GM18511 (cell line): ENCODE results near the gene HTR5A.
"Not testable (repeated sequence)": the region's sequence is repeated elsewhere in the genome, so short reads cannot be mapped to it uniquely, and the experiment has no call there.

Experiments
- ATAC-seq: cut with Tn5 transposase; IDR thresholded peaks from one replicate; pipeline ENCODE4 v1.9.1; 2021; ENCODE audit warnings: mild to moderate bottlenecking, moderate library complexity; ENCODE audit not compliant: unreplicated experiment

HTR5A gene

GRCh38 chr7:155069992-155070751 lies at the start of gene HTR5A:
TSS of gene HTR5A (plus strand) at chr7:155070324. CDS start at chr7:155070900, 576 bp downstream.
- ATAC-seq, result peak; percentile 99

- no peak for ATAC-seq
Measured at GRCh38 chr7:155020996-155021395, 49.1 kb upstream of the HTR5A start.

- no peak for ATAC-seq
Measured at GRCh38 chr7:155021699-155022145, 48.4 kb upstream of the HTR5A start.

DNA sequence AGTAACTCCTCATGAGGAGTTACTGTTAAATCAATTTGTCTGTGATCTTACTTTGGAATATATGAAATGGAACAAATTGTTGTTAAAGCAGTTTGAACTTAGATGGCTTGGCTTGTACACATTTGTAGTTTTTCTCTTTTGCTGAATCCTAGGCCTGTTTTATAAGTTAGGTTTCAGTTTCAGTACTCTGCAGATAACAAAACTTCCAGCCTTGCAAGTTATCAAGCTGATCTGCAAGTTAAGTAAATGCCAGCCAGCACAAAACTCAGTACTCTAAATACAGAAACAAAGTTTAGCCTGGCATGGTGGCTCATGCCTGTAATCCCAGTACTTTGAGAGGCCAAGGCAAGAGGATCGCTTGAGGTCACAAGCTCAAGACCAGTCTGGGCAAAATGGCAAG lies 42.2 kb upstream of the HTR5A start:
- no peak for ATAC-seq

GRCh38 chr7:155032978-155033377 lies 37.1 kb upstream of the HTR5A start:
- ATAC-seq, result no peak

DNA sequence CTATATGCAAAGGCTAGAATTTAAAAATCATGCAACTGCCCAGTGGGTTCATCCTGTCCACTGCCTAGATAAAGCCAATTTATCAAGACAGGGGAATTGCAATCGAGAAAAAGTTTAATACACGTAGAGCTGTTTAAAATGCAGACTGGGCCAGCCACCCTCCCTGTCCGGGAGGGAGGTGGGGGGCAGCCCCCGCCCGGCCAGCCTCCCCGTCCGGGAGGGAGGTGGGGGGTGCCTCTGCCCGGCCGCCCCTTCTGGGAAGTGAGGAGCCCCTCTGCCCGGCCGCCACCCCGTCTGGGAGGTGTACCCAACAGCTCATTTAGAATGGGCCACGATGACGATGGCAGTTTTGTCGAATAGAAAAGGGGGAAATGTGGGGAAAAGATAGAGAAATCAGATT lies 35.6 kb upstream of the HTR5A start:
- ATAC-seq, result not testable (repeated sequence)

- ATAC-seq, result no peak
Measured at GRCh38 chr7:155038335-155038734, 31.8 kb upstream of the HTR5A start.

DNA sequence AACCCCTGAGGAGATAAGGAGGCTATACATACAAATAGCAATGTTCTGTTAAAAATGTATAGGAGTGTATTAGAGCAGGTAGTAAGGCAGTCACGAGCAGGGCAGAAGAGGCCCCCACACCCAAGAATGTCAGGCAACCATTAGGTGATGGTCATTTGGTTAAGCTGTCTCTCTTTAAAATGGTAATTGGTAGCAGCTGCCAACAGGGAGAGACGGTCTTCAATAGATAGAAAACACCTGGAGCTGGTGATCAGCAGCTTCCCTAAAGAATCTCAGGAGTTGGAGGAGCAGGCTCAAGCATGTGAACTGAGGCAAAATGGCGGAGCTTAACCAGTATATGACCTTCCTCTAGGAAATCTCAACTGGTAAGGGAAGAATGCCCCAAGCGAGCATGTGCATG lies 26.4 kb upstream of the HTR5A start:
- no peak for ATAC-seq

DNA sequence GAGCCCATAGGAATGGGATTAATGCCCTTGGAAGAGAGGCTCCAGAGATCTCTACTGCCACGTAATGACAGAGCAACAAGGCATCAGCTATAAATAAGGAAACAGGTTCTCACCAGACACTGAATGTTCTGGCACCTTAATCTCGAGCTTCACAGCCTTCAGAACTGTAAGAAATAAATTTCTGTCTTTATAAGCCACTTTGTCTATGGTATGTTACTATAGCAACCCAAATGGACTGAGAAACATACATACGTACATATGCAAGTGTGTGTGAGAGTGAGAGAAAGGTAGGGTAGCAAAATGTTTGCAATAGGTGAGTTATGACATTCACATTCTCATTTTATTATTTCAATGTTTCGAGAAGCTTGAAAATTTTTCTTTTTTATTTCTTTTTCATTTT lies 22.1 kb upstream of the HTR5A start:
- no peak for ATAC-seq

GRCh38 chr7:155051355-155051754 lies 18.8 kb upstream of the HTR5A start:
- ATAC-seq, result no peak

DNA sequence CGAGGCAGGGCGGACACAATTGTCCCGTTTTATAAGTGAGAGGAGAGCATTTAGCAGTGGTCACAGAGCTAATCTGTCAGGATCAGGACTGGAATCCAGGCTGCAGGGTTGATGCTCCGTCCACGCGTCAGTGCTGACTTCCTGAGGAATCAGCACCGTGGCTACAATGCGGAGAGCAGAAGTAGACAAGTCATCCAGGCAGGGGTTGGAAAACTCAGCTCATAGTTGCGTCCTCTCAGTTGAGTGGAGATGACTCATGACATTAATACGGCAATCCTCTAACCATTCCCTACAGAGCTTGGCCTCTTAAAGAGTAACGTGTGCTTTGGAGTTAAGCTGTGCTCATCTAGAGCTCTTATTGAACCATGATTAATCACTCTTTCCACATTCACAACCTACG lies 17.1 kb upstream of the HTR5A start:
- no peak for ATAC-seq

GRCh38 chr7:155054761-155055160 lies 15.4 kb upstream of the HTR5A start:
- ATAC-seq, result no peak

DNA sequence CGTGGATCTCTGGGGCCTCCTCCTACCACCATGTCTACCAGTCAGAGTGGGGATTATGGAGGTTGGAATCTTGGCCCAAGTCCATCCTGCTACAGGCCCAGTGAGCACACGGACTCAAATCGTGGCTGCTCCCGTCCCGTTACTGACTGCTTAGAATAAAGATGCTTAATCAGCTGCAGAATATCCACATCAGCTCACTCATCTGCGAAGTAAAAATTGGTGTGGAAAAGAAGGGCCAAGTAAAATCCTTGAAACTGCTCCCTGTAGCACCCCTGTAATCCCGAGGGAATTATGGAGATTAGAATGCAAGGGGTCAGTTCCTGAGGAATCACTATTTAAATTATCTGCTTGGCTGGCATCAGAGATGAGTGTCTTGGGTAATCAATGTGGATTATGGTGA lies 13.0 kb upstream of the HTR5A start:
- ATAC-seq, result no peak

GRCh38 chr7:155058896-155059295 lies 11.2 kb upstream of the HTR5A start:
- ATAC-seq, result no peak

- no peak for ATAC-seq
Measured at GRCh38 chr7:155059703-155060102, 10.4 kb upstream of the HTR5A start.

- no peak for ATAC-seq
Measured at GRCh38 chr7:155062411-155062810, 7.7 kb upstream of the HTR5A start.

DNA sequence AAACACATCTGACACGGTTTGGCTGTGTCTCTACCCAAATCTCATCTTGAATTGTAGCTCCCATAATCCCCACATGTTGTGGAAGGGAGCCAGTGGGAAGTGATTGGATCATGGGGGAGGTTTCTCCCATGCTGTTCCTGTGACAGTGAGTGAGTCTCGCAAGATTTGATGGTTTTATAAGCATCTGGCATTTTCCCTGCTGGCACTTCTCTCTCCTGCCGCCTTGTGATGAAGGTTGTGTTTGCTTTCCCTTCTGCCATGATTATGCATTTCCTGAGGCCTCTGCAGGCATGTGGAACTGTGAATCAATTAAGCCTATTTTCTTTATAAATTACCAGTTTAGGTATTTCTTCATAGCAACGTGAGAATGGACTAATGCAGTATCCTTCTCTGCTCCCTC lies 5.9 kb upstream of the HTR5A start:
- ATAC-seq, result no peak

DNA sequence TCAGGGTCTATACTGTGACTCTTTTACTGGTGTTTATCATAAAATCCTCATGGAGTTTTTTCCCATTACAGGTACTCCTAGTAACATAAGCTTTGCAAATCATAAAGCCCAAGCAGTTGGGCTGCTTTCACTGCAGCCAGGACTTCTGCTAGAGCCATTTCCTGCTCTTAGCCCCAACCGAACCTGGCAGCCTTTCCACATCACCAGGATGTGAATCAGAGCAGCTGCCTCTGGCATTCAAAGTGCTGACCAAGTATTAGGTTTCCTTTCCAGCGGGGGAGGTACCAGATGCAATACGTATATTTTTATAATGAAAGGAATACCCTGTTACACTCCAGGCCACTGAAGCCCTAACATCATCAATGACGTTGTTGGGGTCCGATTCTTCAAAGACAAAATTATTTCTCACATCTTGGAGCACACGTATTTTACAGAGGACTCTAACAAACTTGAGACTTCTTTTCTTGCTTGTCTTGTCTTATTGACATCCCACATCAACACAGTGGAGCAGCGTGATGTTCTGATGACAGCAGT lies 3.6 kb upstream of the HTR5A start:
- ATAC-seq, result no peak

DNA sequence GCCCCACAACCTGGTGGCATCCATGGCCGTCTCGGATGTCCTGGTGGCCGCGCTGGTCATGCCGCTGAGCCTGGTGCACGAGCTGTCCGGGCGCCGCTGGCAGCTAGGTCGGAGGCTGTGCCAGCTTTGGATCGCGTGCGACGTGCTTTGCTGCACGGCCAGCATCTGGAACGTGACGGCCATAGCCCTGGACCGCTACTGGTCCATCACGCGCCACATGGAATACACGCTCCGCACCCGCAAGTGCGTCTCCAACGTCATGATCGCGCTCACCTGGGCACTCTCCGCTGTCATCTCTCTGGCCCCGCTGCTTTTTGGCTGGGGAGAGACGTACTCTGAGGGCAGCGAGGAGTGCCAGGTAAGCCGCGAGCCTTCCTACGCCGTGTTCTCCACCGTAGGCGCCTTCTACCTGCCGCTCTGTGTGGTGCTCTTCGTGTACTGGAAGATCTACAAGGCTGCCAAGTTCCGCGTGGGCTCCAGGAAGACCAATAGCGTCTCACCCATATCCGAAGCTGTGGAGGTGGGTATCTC lies 1.1 kb downstream of the HTR5A start:
- ATAC-seq, result no peak

DNA sequence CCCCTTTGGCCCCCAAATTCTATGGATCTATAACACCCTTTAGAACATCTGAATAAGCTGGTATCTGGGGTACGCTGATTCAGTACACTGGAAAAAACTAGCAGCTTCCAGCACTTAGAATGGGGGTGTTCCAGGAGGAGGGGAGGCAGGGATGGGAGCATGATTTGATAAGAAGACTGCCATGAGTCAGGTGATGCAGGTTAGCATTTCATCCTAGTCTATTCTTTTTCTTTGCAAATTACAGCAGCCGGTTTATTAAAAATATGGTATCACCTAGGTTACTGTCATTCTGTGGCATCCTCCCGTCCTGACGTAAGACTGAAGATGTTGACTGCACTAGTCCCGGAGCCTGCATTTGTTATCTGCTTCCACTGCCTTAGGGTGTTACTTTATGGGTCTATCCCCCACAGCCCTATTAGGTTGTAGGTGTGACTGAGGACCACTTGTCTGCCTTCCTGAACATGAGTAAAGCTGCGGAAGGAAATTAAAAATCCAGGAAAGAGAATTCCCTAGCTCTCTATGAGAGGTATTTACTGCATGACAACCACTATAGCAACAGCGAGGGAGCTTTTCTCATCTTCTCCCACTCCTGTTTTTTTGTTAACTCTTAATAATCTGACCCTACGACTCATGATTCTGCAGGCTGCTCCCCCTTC lies 1.9 kb downstream of the HTR5A start:
- no peak for ATAC-seq

GRCh38 chr7:155073922-155074321 lies 3.8 kb downstream of the HTR5A start:
- ATAC-seq, result no peak

DNA sequence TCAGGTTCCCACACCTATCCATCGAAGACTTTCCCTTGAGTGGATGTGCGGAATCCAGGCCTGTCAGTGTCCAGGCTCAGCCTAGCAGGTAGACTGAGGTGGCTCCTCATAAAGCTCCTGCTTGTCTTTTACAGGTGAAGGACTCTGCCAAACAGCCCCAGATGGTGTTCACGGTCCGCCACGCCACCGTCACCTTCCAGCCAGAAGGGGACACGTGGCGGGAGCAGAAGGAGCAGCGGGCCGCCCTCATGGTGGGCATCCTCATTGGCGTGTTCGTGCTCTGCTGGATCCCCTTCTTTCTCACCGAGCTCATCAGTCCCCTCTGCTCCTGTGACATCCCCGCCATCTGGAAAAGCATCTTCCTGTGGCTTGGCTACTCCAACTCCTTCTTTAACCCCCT lies 13.9 kb downstream of the HTR5A start:
- no peak for ATAC-seq
